Lower lobe of right lung (tissue), 2 donors: Measurements from ENCODE around the gene BNC2. TPM values are rescaled to one million over a fixed set of nuclear protein-coding genes. Genes with fewer than 3 reads are reported as not detected.

Source experiments
- ATAC-seq, 2 donors: fragments of 200-7000 bp; cut with Tn5 transposase; one replicate each; pipeline ENCODE4 v1.9.1; 2020 to 2022; ENCODE audit warnings: mild to moderate bottlenecking in 2 of 2, moderate library complexity in 2 of 2
- DNase-seq: peaks from one replicate; pipeline ENCODE4 v3.0.0-alpha.2; 2020
- H3K27ac ChIP-seq: fragments of 200-600 bp; one replicate; pipeline ENCODE4 v1.8.0; 2022
- H3K27me3 ChIP-seq: fragments of 200-600 bp; one replicate; pipeline ENCODE4 v1.8.0; 2022; ENCODE audit warnings: low read depth
- H3K36me3 ChIP-seq: fragments of 200-600 bp; one replicate; pipeline ENCODE4 v1.8.0; 2022; ENCODE audit warnings: mild to moderate bottlenecking
- H3K4me1 ChIP-seq: fragments of 200-600 bp; one replicate; pipeline ENCODE4 v1.8.0; 2022
- H3K4me3 ChIP-seq: fragments of 200-600 bp; one replicate; pipeline ENCODE4 v1.8.0; 2022; ENCODE audit warnings: mild to moderate bottlenecking
- H3K9me3 ChIP-seq: fragments of 200-600 bp; one replicate; pipeline ENCODE4 v1.8.0; 2022
- CTCF ChIP-seq: fragments of 200-600 bp; IDR thresholded peaks from one replicate; pipeline ENCODE4 v1.8.0; 2022; ENCODE audit warnings: antibody characterized with exemption, mild to moderate bottlenecking
- intact Hi-C: fragments of 100-400 bp; cut with DNase I; formaldehyde crosslinking; loops from one replicate; pipeline ENCODE4 v1.11.0; 2022
- total RNA-seq: library from RNA; stranded (reverse); fragmentation: NEBNext Ultra II Directional; extraction: Animal tissue kit (Norgen Biotek cat#: 25700); gene quantifications from one replicate; pipeline ENCODE4 v1.2.1, GENCODE V29; 2021
- donor health status: DM: no; HTN: yes; CAD: no; lungs with severe emphysema.

Gene BNC2
- total RNA-seq, 1 donor from 2014 or later, result 15.0 TPM

DNA sequence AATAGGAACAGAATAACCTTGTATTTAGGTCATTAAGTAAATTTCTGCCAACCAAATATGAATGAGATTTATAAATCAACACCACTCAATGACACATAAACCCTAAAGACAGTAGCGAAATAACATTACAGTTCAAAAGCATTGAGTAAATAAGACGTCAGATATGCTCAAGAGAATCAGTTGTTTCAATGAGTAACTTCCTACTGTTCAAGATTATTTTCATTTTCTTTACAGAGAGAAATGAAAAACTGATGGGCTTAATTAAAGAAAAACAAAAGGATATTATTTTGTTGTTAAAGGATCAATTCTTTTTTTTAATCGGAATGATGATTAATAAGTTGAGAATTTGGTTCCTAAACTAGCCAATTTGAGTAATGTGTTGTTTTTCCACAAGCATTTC is 150.1 kb downstream of the BNC2 start:
- H3K27me3 ChIP-seq, result no peaks in the 10 kb centered on the region
- H3K4me1 ChIP-seq, result no peaks in the 10 kb centered on the region
- TF ChIP-seq CTCF, result no peak
- H3K36me3 ChIP-seq, result no peaks in the 10 kb centered on the region
- no peak overlapping the region for H3K27ac ChIP-seq
- ATAC-seq, result no peak
- H3K4me3 ChIP-seq, result no peak overlapping the region
- no peaks in the 10 kb centered on the region for H3K9me3 ChIP-seq
- intact Hi-C loops, result no loop called here
- no peak for DNase-seq

DNA sequence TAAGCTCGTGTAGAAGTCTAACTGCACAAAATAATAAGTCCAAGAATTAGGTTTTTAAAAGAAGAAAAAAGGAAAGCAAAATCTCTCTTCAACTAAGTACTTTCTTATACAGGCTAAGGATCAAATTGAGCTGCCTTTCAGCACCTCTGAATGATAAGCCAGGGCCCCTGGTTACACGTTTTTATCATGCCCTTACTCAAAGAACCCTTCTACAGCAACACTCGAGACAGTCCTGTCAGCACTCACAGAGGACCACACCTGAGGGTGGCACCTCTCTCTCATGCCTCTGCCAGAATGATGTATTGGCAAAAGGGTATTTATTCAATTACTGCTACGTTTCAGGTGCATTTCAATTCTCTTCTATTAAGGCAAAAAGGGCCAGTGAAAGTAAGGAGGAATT is 150.5 kb downstream of the BNC2 start:
- no peak overlapping the region for H3K27ac ChIP-seq
- H3K27me3 ChIP-seq, result no peaks in the 10 kb centered on the region
- no peaks in the 10 kb centered on the region for H3K9me3 ChIP-seq
- intact Hi-C loops, result no loop called here
- ATAC-seq, result no peak
- H3K36me3 ChIP-seq, result no peaks in the 10 kb centered on the region
- H3K4me1 ChIP-seq, result no peaks in the 10 kb centered on the region
- no peak for TF ChIP-seq CTCF
- H3K4me3 ChIP-seq, result no peak overlapping the region
- DNase-seq, result no peak

GRCh38 chr9:16718952-16719351 is 151.5 kb downstream of the BNC2 start:
- Histone ChIP-seq H3K36me3 (no peaks in the 10 kb centered on the region), H3K4me1 (no peaks in the 10 kb centered on the region), H3K27ac (no peak overlapping the region), H3K9me3 (no peaks in the 10 kb centered on the region), H3K4me3 (no peak overlapping the region), H3K27me3 (no peaks in the 10 kb centered on the region)
- ATAC-seq (no peak), DNase-seq (no peak)
- TF ChIP-seq CTCF, result no peak
- intact Hi-C loops, result no loop called here

- H3K4me1 ChIP-seq, result no peaks in the 10 kb centered on the region
- no peak overlapping the region for H3K4me3 ChIP-seq
- H3K36me3 ChIP-seq, result no peaks in the 10 kb centered on the region
- H3K27ac ChIP-seq, result no peak overlapping the region
- H3K27me3 ChIP-seq, result no peaks in the 10 kb centered on the region
- ATAC-seq, result no peak
- intact Hi-C loops, result no loop called here
- no peaks in the 10 kb centered on the region for H3K9me3 ChIP-seq
- no peak for TF ChIP-seq CTCF
- DNase-seq, result no peak
Measured at GRCh38 chr9:16718296-16718695, 152.2 kb downstream of the BNC2 start.

GRCh38 chr9:16716601-16717000 is 153.9 kb downstream of the BNC2 start:
- Histone ChIP-seq H3K4me3 (no peak overlapping the region), H3K9me3 (no peaks in the 10 kb centered on the region), H3K27me3 (no peaks in the 10 kb centered on the region), H3K4me1 (no peaks in the 10 kb centered on the region), H3K27ac (no peak overlapping the region), H3K36me3 (no peaks in the 10 kb centered on the region)
- ATAC-seq (no peak), DNase-seq (no peak)
- no peak for TF ChIP-seq CTCF
- intact Hi-C loops, result no loop called here

DNA sequence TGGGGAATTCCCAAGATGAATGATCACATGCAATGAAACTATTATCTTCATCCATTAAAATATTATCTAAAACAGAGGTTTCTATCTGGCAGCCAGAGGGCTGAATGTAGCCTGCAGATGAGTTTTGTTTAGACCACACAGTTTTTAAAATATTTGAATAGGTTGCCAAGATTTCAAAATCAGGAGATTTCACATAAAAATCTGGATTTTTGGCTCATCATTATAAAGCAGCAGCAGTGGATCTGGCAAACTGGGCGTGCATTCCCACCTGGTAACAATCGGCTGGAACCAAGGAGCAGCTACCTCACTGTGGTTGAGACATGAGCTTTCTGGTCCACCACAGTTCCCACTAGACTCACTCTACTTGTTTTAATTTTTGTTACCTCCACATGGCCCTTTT is 155.1 kb downstream of the BNC2 start:
- no peak overlapping the region for H3K4me3 ChIP-seq
- TF ChIP-seq CTCF, result no peak
- no peaks in the 10 kb centered on the region for H3K4me1 ChIP-seq
- no peaks in the 10 kb centered on the region for H3K9me3 ChIP-seq
- no peak for ATAC-seq
- no peak for DNase-seq
- no peaks in the 10 kb centered on the region for H3K36me3 ChIP-seq
- intact Hi-C loops, result no loop called here
- H3K27ac ChIP-seq, result no peak overlapping the region
- no peaks in the 10 kb centered on the region for H3K27me3 ChIP-seq
